Measurements from ENCODE around the gene TTLL8.
A peak's percentile ranks its signal among the peaks of the same experiment; 100 is the strongest.

The TTLL8 gene

DNA sequence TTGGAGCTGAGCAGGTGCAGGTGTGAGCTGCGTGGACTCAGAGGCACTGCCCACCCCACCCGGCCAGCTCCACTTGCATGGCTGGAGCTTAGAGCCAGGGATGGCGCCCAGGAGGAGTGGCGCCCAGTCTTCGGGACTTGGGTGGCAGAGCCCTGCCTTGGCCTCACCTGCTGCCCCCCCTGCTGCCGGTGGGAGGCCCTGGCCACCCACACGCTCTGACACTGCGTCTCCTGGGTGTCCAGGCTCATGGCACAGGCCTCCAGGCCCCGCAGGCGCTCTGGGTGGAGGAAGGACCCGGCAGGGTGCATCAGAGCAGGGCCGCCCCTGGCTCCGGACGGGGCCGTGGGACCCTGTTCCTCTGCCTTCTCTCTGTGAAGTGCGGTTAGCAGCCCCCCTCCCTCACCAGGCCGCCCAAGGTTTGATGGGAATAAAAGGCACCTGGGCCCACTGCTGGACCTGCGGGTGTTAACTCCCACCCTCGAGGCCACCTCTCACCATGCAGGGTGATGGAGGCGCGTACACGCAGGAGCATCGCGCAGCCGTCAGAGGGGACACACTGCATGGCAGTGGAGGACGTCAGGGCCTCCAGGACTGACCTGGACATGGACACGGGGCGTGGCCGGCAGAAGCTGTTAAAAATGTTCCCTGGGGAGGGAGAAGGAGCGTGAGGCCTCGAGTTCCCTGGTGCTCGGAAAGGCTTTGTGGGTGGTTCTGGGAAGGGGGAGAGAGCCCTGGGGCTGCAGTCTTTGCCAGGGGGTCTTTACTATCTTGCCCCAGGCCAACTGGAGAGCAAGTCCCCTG is 57.3 kb downstream of the TTLL8 start:
- Histone ChIP-seq H3K27me3 (ENCODE audit: insufficient read depth, low read length) (peaks cover 28% of the 10 kb centered on the region), H3K27ac (ENCODE audit: low read depth, low read length) (no peak overlapping the region), H3K4me1 (ENCODE audit: insufficient read depth, low read length) (no peaks in the 10 kb centered on the region), H3K36me3 (ENCODE audit: insufficient read depth, low read length) (no peaks in the 10 kb centered on the region), H3K9me3 (ENCODE audit: insufficient read depth, low read depth, low read length) (no peaks in the 10 kb centered on the region), H3K4me3 (ENCODE audit: low read length) (no peak overlapping the region), H3K9ac (ENCODE audit: low read depth, low read length) (no peak overlapping the region)
- 93% methylated on average over 32 of the region's 32 CpGs for WGBS

DNA sequence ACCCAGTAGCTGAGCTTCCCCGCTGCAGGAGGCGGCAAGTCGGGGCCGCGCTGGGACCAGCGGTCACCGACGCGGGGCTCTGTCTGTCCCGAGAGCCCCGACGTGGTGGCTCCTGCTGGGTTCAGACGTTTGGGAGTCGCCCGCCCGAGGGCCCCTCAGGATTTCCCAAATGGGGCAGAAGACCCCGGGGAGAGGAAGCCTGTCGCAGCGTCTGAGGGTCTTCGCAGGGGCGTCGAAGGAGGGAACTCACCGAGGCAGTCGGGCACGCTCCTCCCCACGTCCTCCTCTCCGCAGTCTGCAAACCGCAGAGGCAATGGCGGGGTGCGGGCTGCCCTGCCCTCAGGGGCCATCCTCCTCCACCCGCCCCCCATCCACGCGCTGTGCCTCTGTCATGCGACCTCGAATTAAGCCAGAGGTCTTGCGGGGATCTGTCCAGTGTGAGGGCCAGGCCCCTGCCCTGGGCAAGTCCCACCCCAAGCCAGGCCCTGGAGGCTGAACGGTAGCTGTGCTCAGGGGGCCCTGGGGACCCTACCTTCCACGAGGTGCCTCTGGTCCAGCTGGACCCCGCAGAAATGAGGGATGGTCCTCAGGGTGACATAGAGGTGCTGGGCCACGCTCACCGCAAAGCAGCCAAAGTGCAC is 58.0 kb downstream of the TTLL8 start:
- no peaks in the 10 kb centered on the region for H3K36me3 ChIP-seq (ENCODE audit: insufficient read depth, low read length)
- no peaks in the 10 kb centered on the region for H3K9me3 ChIP-seq (ENCODE audit: insufficient read depth, low read depth, low read length)
- no peaks in the 10 kb centered on the region for H3K4me1 ChIP-seq (ENCODE audit: insufficient read depth, low read length)
- H3K27me3 ChIP-seq (ENCODE audit: insufficient read depth, low read length): peaks cover 28% of the 10 kb centered on the region
- peak overlapping the region; percentile 40; the same call in 1 of the 2 replicates for H3K9ac ChIP-seq (ENCODE audit: low read depth, low read length)
- no peak overlapping the region for H3K27ac ChIP-seq (ENCODE audit: low read depth, low read length)
- 31% methylated on average over 41 of the region's 41 CpGs for WGBS
- H3K4me3 ChIP-seq (ENCODE audit: low read length): peak overlapping the region; percentile 55

DNA sequence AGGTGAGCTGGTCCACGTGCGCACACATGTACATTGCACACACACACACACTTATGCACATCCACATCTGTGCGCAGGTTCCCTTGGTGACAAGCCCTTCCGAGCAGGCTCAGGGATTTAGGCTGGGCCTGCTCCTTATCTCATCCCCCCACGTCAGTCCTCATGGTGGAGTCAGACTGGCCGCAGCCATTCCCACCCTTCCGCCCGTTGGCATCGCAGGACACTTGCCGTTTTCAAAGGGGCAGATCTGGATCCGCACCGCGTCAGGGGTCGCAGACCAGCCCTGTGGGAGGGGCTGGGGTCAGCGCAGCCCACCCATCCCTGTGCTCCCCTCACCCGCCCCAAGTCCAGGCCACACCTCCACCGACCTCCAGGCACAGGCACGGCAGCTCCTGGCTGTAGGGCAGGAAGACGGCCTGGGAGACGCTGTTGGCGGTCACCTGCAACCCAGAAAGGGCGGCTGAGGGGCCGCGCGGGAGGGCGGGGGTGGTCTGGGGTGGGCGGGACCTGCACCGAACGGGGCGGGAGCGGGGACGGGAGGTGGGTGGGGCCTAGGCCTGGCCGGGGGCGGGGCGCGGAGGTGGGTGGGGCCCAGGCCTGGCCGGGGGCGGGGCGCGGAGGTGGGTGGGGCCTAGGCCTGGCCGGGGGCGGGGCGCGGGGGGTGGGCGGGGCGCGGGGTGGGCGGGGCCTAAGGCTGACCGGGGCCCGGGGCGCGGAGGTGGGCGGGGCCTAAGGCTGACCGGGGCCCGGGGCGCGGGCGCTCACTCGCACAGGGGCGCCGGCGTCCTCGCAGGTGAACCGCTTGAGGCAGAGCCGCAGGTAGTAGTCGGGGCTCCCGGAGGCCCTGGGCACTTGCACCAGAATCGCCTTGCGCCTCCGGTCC is 58.8 kb downstream of the TTLL8 start:
- Histone ChIP-seq H3K9ac (ENCODE audit: low read depth, low read length) (peak overlapping the region; percentile 40; the same call in 1 of the 2 replicates), H3K4me1 (ENCODE audit: insufficient read depth, low read length) (no peaks in the 10 kb centered on the region), H3K36me3 (ENCODE audit: insufficient read depth, low read length) (no peaks in the 10 kb centered on the region), H3K27me3 (ENCODE audit: insufficient read depth, low read length) (peaks cover 28% of the 10 kb centered on the region), H3K4me3 (ENCODE audit: low read length) (peak overlapping the region; percentile 56), H3K27ac (ENCODE audit: low read depth, low read length) (no peak overlapping the region), H3K9me3 (ENCODE audit: insufficient read depth, low read depth, low read length) (no peaks in the 10 kb centered on the region)
- WGBS: 10% methylated on average over 57 of the region's 70 CpGs

GRCh38 chr22:49998718-49999062 is 59.4 kb downstream of the TTLL8 start:
- no peaks in the 10 kb centered on the region for H3K36me3 ChIP-seq (ENCODE audit: insufficient read depth, low read length)
- peak overlapping the region; percentile 56; the same call in 1 of the 2 replicates for H3K4me3 ChIP-seq (ENCODE audit: low read length)
- H3K27ac ChIP-seq (ENCODE audit: low read depth, low read length): no peak overlapping the region
- H3K27me3 ChIP-seq (ENCODE audit: insufficient read depth, low read length): peaks cover 28% of the 10 kb centered on the region
- H3K9me3 ChIP-seq (ENCODE audit: insufficient read depth, low read depth, low read length): no peaks in the 10 kb centered on the region
- H3K9ac ChIP-seq (ENCODE audit: low read depth, low read length): no peak overlapping the region
- WGBS: 95% methylated on average over 14 of the region's 14 CpGs
- H3K4me1 ChIP-seq (ENCODE audit: insufficient read depth, low read length): no peaks in the 10 kb centered on the region

DNA sequence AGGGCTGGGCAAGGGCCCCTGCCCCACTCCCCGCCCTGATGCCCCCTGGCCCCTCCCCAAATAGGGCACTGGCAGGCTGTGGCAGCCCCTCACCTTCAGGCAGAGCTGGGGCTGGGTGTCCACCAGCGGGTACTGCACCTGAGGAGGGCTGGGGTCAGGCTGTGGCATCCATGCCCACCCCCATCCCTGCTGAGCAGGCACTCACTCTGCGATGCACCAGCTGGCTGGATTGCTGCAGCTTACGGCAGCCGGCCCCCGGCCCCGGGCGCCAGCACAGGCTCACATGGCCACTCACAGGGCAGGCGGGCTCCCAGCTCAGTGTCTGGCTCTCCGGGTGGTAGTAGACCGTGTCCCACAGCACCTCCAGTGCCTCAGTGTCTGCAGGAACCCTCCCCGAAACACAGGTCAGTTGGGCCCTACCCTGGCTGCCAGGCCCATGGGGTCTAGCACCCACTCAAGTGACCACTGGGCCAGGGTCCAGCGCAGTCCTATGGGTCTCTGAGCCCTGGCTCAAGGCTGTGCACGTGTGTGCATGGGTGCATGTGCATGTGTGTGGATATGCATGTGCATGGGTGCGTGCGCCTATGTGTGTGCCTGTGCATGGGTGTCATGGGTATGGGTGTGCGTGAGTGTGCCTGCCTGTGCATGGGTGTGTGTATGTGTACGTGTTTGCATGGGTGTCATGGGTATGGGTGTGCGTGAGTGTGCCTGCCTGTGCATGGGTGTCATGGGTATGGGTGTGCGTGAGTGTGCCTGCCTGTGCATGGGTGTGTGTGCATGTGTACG is 60.0 kb downstream of the TTLL8 start:
- no peaks in the 10 kb centered on the region for H3K36me3 ChIP-seq (ENCODE audit: insufficient read depth, low read length)
- H3K27me3 ChIP-seq (ENCODE audit: insufficient read depth, low read length): peaks cover 28% of the 10 kb centered on the region
- no peaks in the 10 kb centered on the region for H3K4me1 ChIP-seq (ENCODE audit: insufficient read depth, low read length)
- H3K9me3 ChIP-seq (ENCODE audit: insufficient read depth, low read depth, low read length): no peaks in the 10 kb centered on the region
- WGBS: 93% methylated on average over 21 of the region's 21 CpGs
- H3K4me3 ChIP-seq (ENCODE audit: low read length): no peak overlapping the region
- H3K9ac ChIP-seq (ENCODE audit: low read depth, low read length): no peak overlapping the region
- no peak overlapping the region for H3K27ac ChIP-seq (ENCODE audit: low read depth, low read length)

DNA sequence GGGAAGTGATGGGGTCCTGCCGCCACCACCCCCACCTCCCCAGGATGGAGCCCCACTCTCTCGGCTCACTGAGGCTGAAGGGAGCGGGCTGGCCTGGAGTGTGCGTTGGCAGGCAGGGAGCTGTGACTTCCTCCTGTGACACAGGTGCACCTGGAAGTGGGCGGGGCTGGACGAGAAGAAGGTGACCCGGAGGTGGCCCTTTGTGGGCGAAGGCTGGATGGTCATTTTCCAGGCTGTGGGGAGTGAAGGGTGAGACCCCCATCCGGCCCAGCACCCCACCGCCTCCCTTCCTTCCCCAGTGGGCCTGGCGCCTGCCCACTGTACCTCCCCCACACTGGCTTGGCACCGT is 60.9 kb downstream of the TTLL8 start:
- Histone ChIP-seq H3K27ac (ENCODE audit: low read depth, low read length) (no peak overlapping the region), H3K4me1 (ENCODE audit: insufficient read depth, low read length) (no peaks in the 10 kb centered on the region), H3K9ac (ENCODE audit: low read depth, low read length) (no peak overlapping the region), H3K36me3 (ENCODE audit: insufficient read depth, low read length) (no peaks in the 10 kb centered on the region), H3K27me3 (ENCODE audit: insufficient read depth, low read length) (peaks cover 28% of the 10 kb centered on the region), H3K9me3 (ENCODE audit: insufficient read depth, low read depth, low read length) (no peaks in the 10 kb centered on the region), H3K4me3 (ENCODE audit: low read length) (no peak overlapping the region)
- 88% methylated on average over 11 of the region's 12 CpGs for WGBS

DNA sequence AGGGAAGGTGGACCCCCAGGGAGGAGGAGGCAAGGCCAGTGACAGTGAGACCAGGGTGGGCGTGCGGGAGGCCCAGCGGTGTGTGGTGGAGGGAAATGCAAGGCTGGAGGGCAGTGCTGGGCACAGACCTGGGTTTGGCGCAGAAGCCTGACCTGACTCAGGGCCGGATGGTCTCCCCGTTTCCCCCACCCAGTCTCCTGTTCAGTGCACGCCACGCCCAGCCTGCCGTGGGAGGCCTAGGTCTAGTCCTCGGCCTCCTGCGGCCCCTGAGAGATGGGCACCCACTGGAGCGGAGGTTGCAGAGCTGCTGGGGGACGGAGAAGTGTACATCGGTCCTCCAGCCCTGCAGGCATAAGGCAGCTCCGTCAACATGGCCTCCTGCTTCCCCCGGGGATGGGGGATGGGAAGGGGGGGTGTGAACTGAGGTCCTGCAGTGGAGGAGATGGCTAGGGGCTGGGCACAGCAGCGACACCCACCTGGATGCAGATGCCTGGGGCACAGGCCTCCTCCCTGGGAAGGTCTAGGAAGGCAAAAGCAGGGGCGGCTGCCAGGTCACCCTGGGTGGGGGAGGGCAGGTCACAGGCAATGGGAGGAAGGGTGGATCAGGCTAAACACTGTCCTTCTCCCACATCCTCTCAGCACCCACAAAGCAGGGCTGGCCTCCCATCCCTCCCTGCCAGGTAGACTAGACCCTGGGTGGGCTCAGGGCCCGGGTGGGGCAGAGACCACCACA is 61.4 kb downstream of the TTLL8 start:
- Histone ChIP-seq H3K4me3 (ENCODE audit: low read length) (no peak overlapping the region), H3K36me3 (ENCODE audit: insufficient read depth, low read length) (no peaks in the 10 kb centered on the region), H3K9ac (ENCODE audit: low read depth, low read length) (no peak overlapping the region), H3K9me3 (ENCODE audit: insufficient read depth, low read depth, low read length) (peaks cover under 1% of the 10 kb centered on the region; the same call in 1 of the 2 replicates), H3K4me1 (ENCODE audit: insufficient read depth, low read length) (no peaks in the 10 kb centered on the region), H3K27me3 (ENCODE audit: insufficient read depth, low read length) (peaks cover 25% of the 10 kb centered on the region), H3K27ac (ENCODE audit: low read depth, low read length) (no peak overlapping the region)
- 83% methylated on average over 18 of the region's 19 CpGs for WGBS

DNA sequence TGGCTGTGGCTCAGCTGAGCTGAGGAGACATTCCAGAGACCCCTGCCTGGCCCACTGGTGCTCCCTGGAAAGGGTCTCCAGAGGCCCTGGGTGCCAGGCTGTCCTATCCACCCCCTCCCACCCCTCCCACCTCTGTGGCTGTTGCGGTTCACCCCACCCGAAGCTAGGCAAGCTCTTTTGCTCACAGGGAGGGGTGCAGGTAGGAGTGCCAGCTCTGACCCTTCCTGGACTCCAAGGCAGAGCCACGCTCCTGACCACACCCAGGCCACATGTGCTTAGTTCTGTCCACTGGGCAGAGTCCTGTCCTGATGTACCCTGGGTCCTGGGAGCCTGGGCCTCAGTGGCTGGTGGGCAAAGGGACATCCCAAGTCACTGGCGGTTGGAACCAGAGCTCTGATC is 62.0 kb downstream of the TTLL8 start:
- peaks cover 6% of the 10 kb centered on the region; the same call in 1 of the 2 replicates for H3K9me3 ChIP-seq (ENCODE audit: insufficient read depth, low read depth, low read length)
- WGBS: 93% methylated on average over 4 of the region's 4 CpGs
- no peaks in the 10 kb centered on the region for H3K36me3 ChIP-seq (ENCODE audit: insufficient read depth, low read length)
- H3K4me3 ChIP-seq (ENCODE audit: low read length): no peak overlapping the region
- H3K27ac ChIP-seq (ENCODE audit: low read depth, low read length): no peak overlapping the region
- peaks cover 20% of the 10 kb centered on the region for H3K27me3 ChIP-seq (ENCODE audit: insufficient read depth, low read length)
- no peak overlapping the region for H3K9ac ChIP-seq (ENCODE audit: low read depth, low read length)
- no peaks in the 10 kb centered on the region for H3K4me1 ChIP-seq (ENCODE audit: insufficient read depth, low read length)

DNA sequence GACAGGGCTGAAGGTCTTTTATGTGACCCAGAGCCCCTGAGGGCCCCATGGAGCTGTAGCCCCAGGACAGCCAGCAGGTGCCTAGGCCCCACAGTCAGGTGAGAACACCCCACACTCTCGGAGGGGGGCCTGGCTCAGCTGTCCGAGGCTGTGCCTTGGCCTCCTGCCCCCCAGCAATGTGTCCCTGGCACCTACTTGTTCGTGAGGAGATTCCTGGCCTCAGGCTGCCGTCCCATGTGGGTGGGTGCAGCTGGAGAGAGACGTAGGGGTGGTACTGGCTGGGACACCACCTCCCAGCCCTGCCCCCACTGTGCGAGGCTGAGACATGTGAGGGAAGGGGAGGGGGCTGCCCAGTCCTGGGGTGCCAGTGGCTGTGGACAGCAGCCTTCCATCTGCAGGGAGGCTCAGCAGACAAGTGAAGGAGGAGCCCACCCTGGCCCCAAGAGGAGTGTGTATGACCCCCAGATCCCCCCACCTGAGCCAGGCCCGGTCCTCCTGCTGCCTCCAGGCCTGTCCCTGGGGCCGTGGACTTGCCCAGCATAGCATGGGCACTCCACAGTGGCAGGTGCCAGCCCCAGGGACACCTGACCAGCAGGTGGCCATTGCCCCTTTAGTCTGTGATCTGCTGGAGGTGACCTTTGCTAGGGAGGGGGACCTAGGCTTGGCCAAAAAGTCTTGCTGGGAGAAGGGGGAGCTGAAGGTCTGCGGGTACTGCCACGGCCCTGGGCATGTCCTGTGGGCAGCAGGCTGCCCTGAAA is 62.6 kb downstream of the TTLL8 start:
- 92% methylated on average over 10 of the region's 10 CpGs for WGBS
- no peak overlapping the region for H3K9ac ChIP-seq (ENCODE audit: low read depth, low read length)
- no peak overlapping the region for H3K4me3 ChIP-seq (ENCODE audit: low read length)
- peaks cover 14% of the 10 kb centered on the region for H3K27me3 ChIP-seq (ENCODE audit: insufficient read depth, low read length)
- H3K9me3 ChIP-seq (ENCODE audit: insufficient read depth, low read depth, low read length): peaks cover 12% of the 10 kb centered on the region
- no peak overlapping the region for H3K27ac ChIP-seq (ENCODE audit: low read depth, low read length)
- H3K36me3 ChIP-seq (ENCODE audit: insufficient read depth, low read length): no peaks in the 10 kb centered on the region
- H3K4me1 ChIP-seq (ENCODE audit: insufficient read depth, low read length): no peaks in the 10 kb centered on the region

DNA sequence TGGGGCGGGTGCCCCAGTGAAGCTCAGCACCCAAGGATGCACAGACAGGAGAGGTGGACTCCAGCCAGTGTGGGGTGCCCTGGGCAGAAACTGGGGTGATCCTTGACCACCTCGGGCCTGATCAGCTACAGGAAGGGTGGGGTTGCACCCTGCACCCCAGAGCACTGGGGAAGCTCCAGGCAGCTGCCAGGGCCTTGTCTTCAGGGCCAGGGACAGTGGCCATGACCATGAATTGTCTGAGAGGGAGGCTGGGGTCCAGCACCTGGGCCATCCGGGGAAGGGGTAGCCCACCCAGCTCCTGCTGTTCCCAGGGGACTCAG is 63.1 kb downstream of the TTLL8 start:
- no peaks in the 10 kb centered on the region for H3K4me1 ChIP-seq (ENCODE audit: insufficient read depth, low read length)
- no peak overlapping the region for H3K4me3 ChIP-seq (ENCODE audit: low read length)
- no peak overlapping the region for H3K9ac ChIP-seq (ENCODE audit: low read depth, low read length)
- no peak overlapping the region for H3K27ac ChIP-seq (ENCODE audit: low read depth, low read length)
- H3K9me3 ChIP-seq (ENCODE audit: insufficient read depth, low read depth, low read length): peaks cover 13% of the 10 kb centered on the region
- WGBS: 89% methylated on average over 3 of the region's 3 CpGs
- H3K36me3 ChIP-seq (ENCODE audit: insufficient read depth, low read length): no peaks in the 10 kb centered on the region
- H3K27me3 ChIP-seq (ENCODE audit: insufficient read depth, low read length): peaks cover 9% of the 10 kb centered on the region
